Karpas-422 (cell line): ENCODE results near the gene PRKCE. TPM values are rescaled to one million over a fixed set of nuclear protein-coding genes. Genes with fewer than 3 reads are reported as not detected.
"Not testable (repeated sequence)": the region's sequence is repeated elsewhere in the genome, so short reads cannot be mapped to it uniquely, and the experiment has no call there.

ENCODE experiments used
- DNase-seq: peaks from one replicate; pipeline ENCODE4 v3.0.0-alpha.2; 2015
- H2AFZ ChIP-seq: fragments of 200-600 bp; sonication (generic); 2 replicates; pipeline ENCODE4 v1.6.1; 2014; ENCODE audit warnings: antibody characterized with exemption, low read length, mixed read lengths
- H3K27ac ChIP-seq: fragments of 200-600 bp; sonication (generic); 2 replicates; pipeline ENCODE4 v1.5.1; 2014; ENCODE audit warnings: mild to moderate bottlenecking, low read length, moderate library complexity
- H3K27me3 ChIP-seq: fragments of 200-600 bp; sonication (generic); 2 replicates; pipeline ENCODE4 v1.6.1; 2014; ENCODE audit warnings: low read length, mixed read lengths
- H3K36me3 ChIP-seq: fragments of 200-600 bp; sonication (generic); 2 replicates; pipeline ENCODE4 v1.6.1; 2014; ENCODE audit warnings: low read length, mixed read lengths; ENCODE audit not compliant: insufficient read depth
- H3K4me1 ChIP-seq: fragments of 200-600 bp; sonication (generic); 2 replicates; pipeline ENCODE4 v1.6.1; 2014; ENCODE audit warnings: mild to moderate bottlenecking, low read length, mixed read lengths
- H3K4me2 ChIP-seq: fragments of 200-600 bp; sonication (generic); 2 replicates; pipeline ENCODE4 v1.6.1; 2014; ENCODE audit warnings: low read length, low read depth, mild to moderate bottlenecking; ENCODE audit not compliant: poor library complexity, severe bottlenecking
- H3K4me3 ChIP-seq: fragments of 200-600 bp; sonication (generic); 2 replicates; pipeline ENCODE4 v1.5.1; 2014; ENCODE audit warnings: mild to moderate bottlenecking, antibody characterized with exemption, low read length, mixed read lengths
- H3K79me2 ChIP-seq: fragments of 200-600 bp; sonication (generic); 2 replicates; pipeline ENCODE4 v1.6.1; 2014; ENCODE audit warnings: mild to moderate bottlenecking, low read length, mixed read lengths
- H3K9ac ChIP-seq: fragments of 200-600 bp; sonication (generic); 2 replicates; pipeline ENCODE4 v1.6.0; 2014; ENCODE audit warnings: low read length
- H3K9me2 ChIP-seq: fragments of 200-600 bp; sonication (generic), shearing (Covaris generic); replicated peaks from 2 replicates; pipeline ENCODE4 v1.6.0; 2014; ENCODE audit warnings: mild to moderate bottlenecking, low read length, moderate library complexity; ENCODE audit not compliant: insufficient read depth
- H3K9me3 ChIP-seq: fragments of 300-700, 200-600 bp; sonication (generic); 2 replicates; pipeline ENCODE4 v1.6.1; 2014; ENCODE audit warnings: low read length, mixed read lengths
- H4K20me1 ChIP-seq: fragments of 200-600 bp; sonication (generic); 2 replicates; pipeline ENCODE4 v1.6.1; 2014; ENCODE audit warnings: mild to moderate bottlenecking, antibody characterized with exemption, low read length, low read depth; ENCODE audit not compliant: insufficient read depth
- total RNA-seq: library from RNA; depleted of rRNA; stranded (reverse); fragments of >200 nt; shearing (Covaris generic); gene quantifications from 2 replicates; pipeline ENCODE4 v1.2.3, GENCODE V29; 2014; ENCODE audit warnings: low replicate concordance

The PRKCE gene
- total RNA-seq, 1 experiment from 2014 or later, result 61.8 TPM

GRCh38 chr2:45889620-45890370, 238.3 kb downstream of the PRKCE start:
- H3K27ac ChIP-seq, result peak overlapping the region; percentile 97
- no peak overlapping the region for H2AFZ ChIP-seq
- peaks cover 78% of the 10 kb centered on the region for H3K4me1 ChIP-seq
- peak; percentile 60 for DNase-seq
- no peaks in the 10 kb centered on the region for H3K27me3 ChIP-seq
- no peaks in the 10 kb centered on the region for H3K36me3 ChIP-seq
- H3K9me2 ChIP-seq, result no peaks in the 10 kb centered on the region
- H3K79me2 ChIP-seq, result peaks cover 97% of the 10 kb centered on the region
- peak overlapping the region; percentile 63 for H3K4me2 ChIP-seq
- H3K4me3 ChIP-seq, result peak overlapping the region; percentile 7; the same call in 1 of the 2 replicates
- H3K9ac ChIP-seq, result peak overlapping the region; percentile 64
- H3K9me3 ChIP-seq, result no peaks in the 10 kb centered on the region
- no peaks in the 10 kb centered on the region for H4K20me1 ChIP-seq

- H3K4me3 ChIP-seq, H3K36me3 ChIP-seq, H4K20me1 ChIP-seq, H3K9me3 ChIP-seq, H3K9me2 ChIP-seq, DNase-seq, H3K27me3 ChIP-seq, H2AFZ ChIP-seq: not testable (repeated sequence)
- Histone ChIP-seq H3K27ac (peak overlapping the region; percentile 97), H3K4me1 (peaks cover 75% of the 10 kb centered on the region), H3K79me2 (peaks cover 98% of the 10 kb centered on the region), H3K9ac (peak overlapping the region; percentile 64; the same call in 1 of the 2 replicates), H3K4me2 (peak overlapping the region; percentile 63)
Observed at GRCh38 chr2:45890371-45890646, 238.8 kb downstream of the PRKCE start.

- H3K27ac ChIP-seq, result peak overlapping the region; percentile 97
- H3K4me2 ChIP-seq, result no peak overlapping the region
- peaks cover 98% of the 10 kb centered on the region for H3K79me2 ChIP-seq
- no peaks in the 10 kb centered on the region for H3K27me3 ChIP-seq
- H3K9me3 ChIP-seq, result no peaks in the 10 kb centered on the region
- H3K9me2 ChIP-seq, result no peaks in the 10 kb centered on the region
- no peak overlapping the region for H3K9ac ChIP-seq
- H3K4me3 ChIP-seq, result no peak overlapping the region
- no peaks in the 10 kb centered on the region for H4K20me1 ChIP-seq
- H3K36me3 ChIP-seq, result no peaks in the 10 kb centered on the region
- peaks cover 72% of the 10 kb centered on the region for H3K4me1 ChIP-seq
- H2AFZ ChIP-seq, result no peak overlapping the region
- no peak for DNase-seq
Observed at GRCh38 chr2:45890819-45891218, 239.3 kb downstream of the PRKCE start.

- DNase-seq, result no peak
- H2AFZ ChIP-seq, result no peak overlapping the region
- H3K9me2 ChIP-seq, result no peaks in the 10 kb centered on the region
- no peak overlapping the region for H3K4me2 ChIP-seq
- peaks cover 62% of the 10 kb centered on the region for H3K4me1 ChIP-seq
- no peaks in the 10 kb centered on the region for H4K20me1 ChIP-seq
- no peaks in the 10 kb centered on the region for H3K9me3 ChIP-seq
- no peak overlapping the region for H3K9ac ChIP-seq
- no peaks in the 10 kb centered on the region for H3K27me3 ChIP-seq
- H3K79me2 ChIP-seq, result peaks cover 98% of the 10 kb centered on the region
- no peaks in the 10 kb centered on the region for H3K36me3 ChIP-seq
- peak overlapping the region; percentile 56 for H3K27ac ChIP-seq
- H3K4me3 ChIP-seq, result no peak overlapping the region
Observed at GRCh38 chr2:45891719-45892424, 240.4 kb downstream of the PRKCE start.

- no peaks in the 10 kb centered on the region for H3K27me3 ChIP-seq
- H3K9ac ChIP-seq, result no peak overlapping the region
- no peak for DNase-seq
- H3K27ac ChIP-seq, result peak overlapping the region; percentile 56
- no peak overlapping the region for H3K4me2 ChIP-seq
- H4K20me1 ChIP-seq, result no peaks in the 10 kb centered on the region
- H3K4me1 ChIP-seq, result peaks cover 57% of the 10 kb centered on the region
- H3K36me3 ChIP-seq, result no peaks in the 10 kb centered on the region
- H3K9me3 ChIP-seq, result no peaks in the 10 kb centered on the region
- no peak overlapping the region for H3K4me3 ChIP-seq
- H2AFZ ChIP-seq, result no peak overlapping the region
- H3K79me2 ChIP-seq, result peaks cover 98% of the 10 kb centered on the region
- H3K9me2 ChIP-seq, result no peaks in the 10 kb centered on the region
Observed at GRCh38 chr2:45892425-45892745, 240.9 kb downstream of the PRKCE start.

GRCh38 chr2:45892757-45893156, 241.3 kb downstream of the PRKCE start:
- no peak for DNase-seq
- H3K4me2 ChIP-seq, result no peak overlapping the region
- H3K27ac ChIP-seq, result 0 out of 2 replicates have a peak overlapping the region, but pooled peaks have one; percentile 56
- no peak overlapping the region for H3K4me3 ChIP-seq
- peaks cover 53% of the 10 kb centered on the region for H3K4me1 ChIP-seq
- H3K9ac ChIP-seq, result no peak overlapping the region
- H3K27me3 ChIP-seq, result no peaks in the 10 kb centered on the region
- H3K79me2 ChIP-seq, result peaks cover 98% of the 10 kb centered on the region
- H3K9me2 ChIP-seq, result no peaks in the 10 kb centered on the region
- H2AFZ ChIP-seq, result no peak overlapping the region
- H3K9me3 ChIP-seq, result no peaks in the 10 kb centered on the region
- H3K36me3 ChIP-seq, result no peaks in the 10 kb centered on the region
- H4K20me1 ChIP-seq, result no peaks in the 10 kb centered on the region

- Histone ChIP-seq H3K4me2 (no peak overlapping the region), H3K4me1 (peaks cover 38% of the 10 kb centered on the region), H3K9me2 (no peaks in the 10 kb centered on the region), H3K9me3 (no peaks in the 10 kb centered on the region), H3K4me3 (no peak overlapping the region), H3K27ac (no peak overlapping the region), H2AFZ (no peak overlapping the region), H3K36me3 (no peaks in the 10 kb centered on the region), H3K79me2 (peaks cover 98% of the 10 kb centered on the region), H3K9ac (no peak overlapping the region), H3K27me3 (no peaks in the 10 kb centered on the region), H4K20me1 (no peaks in the 10 kb centered on the region)
- no peak for DNase-seq
Observed at GRCh38 chr2:45894211-45894610, 242.7 kb downstream of the PRKCE start.

- Histone ChIP-seq H3K79me2 (peaks cover 97% of the 10 kb centered on the region), H2AFZ (no peak overlapping the region), H3K27me3 (no peaks in the 10 kb centered on the region), H3K9me3 (no peaks in the 10 kb centered on the region), H3K9ac (no peak overlapping the region), H3K27ac (no peak overlapping the region), H4K20me1 (no peaks in the 10 kb centered on the region), H3K4me3 (no peak overlapping the region), H3K9me2 (no peaks in the 10 kb centered on the region), H3K4me2 (no peak overlapping the region), H3K4me1 (peaks cover 27% of the 10 kb centered on the region), H3K36me3 (0 out of 2 replicates have a peak, but pooled peaks cover 6% of the 10 kb centered on the region)
- DNase-seq, result no peak
Observed at GRCh38 chr2:45895241-45895861, 243.9 kb downstream of the PRKCE start.
